GM18907 (cell line): ENCODE data around the gene FXYD4.

Experiments used
- ATAC-seq: cut with Tn5 transposase; IDR thresholded peaks from one replicate; pipeline ENCODE4 v1.9.1; 2021; ENCODE audit warnings: mild to moderate bottlenecking, moderate library complexity; ENCODE audit not compliant: unreplicated experiment

Gene FXYD4

GRCh38 chr10:43394868-43395267 is 23.4 kb downstream of the FXYD4 start:
- no peak for ATAC-seq

- ATAC-seq, result no peak
Measured at GRCh38 chr10:43395571-43396060, 24.2 kb downstream of the FXYD4 start.

- ATAC-seq, result peak; percentile 55
Measured at GRCh38 chr10:43396061-43396927, 24.9 kb downstream of the FXYD4 start.

- peak; percentile 89 for ATAC-seq
Measured at GRCh38 chr10:43396928-43397624, 25.6 kb downstream of the FXYD4 start.

GRCh38 chr10:43398939-43399319 is 27.5 kb downstream of the FXYD4 start:
- ATAC-seq, result no peak

GRCh38 chr10:43399320-43400310 is 28.2 kb downstream of the FXYD4 start:
- no peak for ATAC-seq

GRCh38 chr10:43401627-43402026 is 30.2 kb downstream of the FXYD4 start:
- ATAC-seq, result no peak

GRCh38 chr10:43402176-43402575 is 30.7 kb downstream of the FXYD4 start:
- no peak for ATAC-seq

- ATAC-seq, result no peak
Measured at GRCh38 chr10:43402880-43403452, 31.5 kb downstream of the FXYD4 start.

- ATAC-seq, result no peak
Measured at GRCh38 chr10:43403911-43404703, 32.7 kb downstream of the FXYD4 start.

- ATAC-seq, result no peak
Measured at GRCh38 chr10:43404704-43405084, 33.3 kb downstream of the FXYD4 start.

GRCh38 chr10:43407148-43407575 is 35.7 kb downstream of the FXYD4 start:
- ATAC-seq, result peak; percentile 33

- ATAC-seq, result peak; percentile 57
Measured at GRCh38 chr10:43407576-43408330, 36.3 kb downstream of the FXYD4 start.

- ATAC-seq, result peak; percentile 1
Measured at GRCh38 chr10:43408331-43408709, 36.9 kb downstream of the FXYD4 start.

- ATAC-seq, result peak; percentile 76
Measured at GRCh38 chr10:43408710-43409384, 37.4 kb downstream of the FXYD4 start, which contains the start of gene HNRNPF. TSS of gene HNRNPF (minus strand) at chr10:43409186. CDS start at chr10:43387884, 21,302 bp downstream.

- ATAC-seq, result no peak
Measured at GRCh38 chr10:43409385-43410109, 38.1 kb downstream of the FXYD4 start.

- no peak for ATAC-seq
Measured at GRCh38 chr10:43410345-43410744, 38.9 kb downstream of the FXYD4 start.

- ATAC-seq, result no peak
Measured at GRCh38 chr10:43411536-43411935, 40.1 kb downstream of the FXYD4 start.
